GM12878 (cell line): Measurements from ENCODE around the gene LRRC39. TPM values are rescaled to one million over a fixed set of nuclear protein-coding genes. Genes with fewer than 3 reads are reported as not detected.
"Not testable (repeated sequence)": the region's sequence is repeated elsewhere in the genome, so short reads cannot be mapped to it uniquely, and the experiment has no call there.

Experiments
- ATAC-seq: fragments of 200-7000 bp; cut with Tn5 transposase; 3 replicates; pipeline ENCODE4 v1.9.1; 2020; ENCODE audit warnings: mild to moderate bottlenecking, moderate library complexity
- BruUV-seq: library from RNA; stranded (reverse); fragments of 400-500 nt; replicated peaks from 2 replicates; lab custom pipeline; 2021; lab: Mats Ljungman, UMichigan
- CTCF ChIA-PET: fragments of 300-600 bp; sonication (Branson Sonifier 250); formaldehyde crosslinking; extraction: SDS; loops from one replicate; lab custom pipeline; 2021; ENCODE audit warnings: inconsistent platforms; lab: Yijun Ruan, JAX
- POLR2A ChIA-PET: fragments of 350-600 bp; formaldehyde crosslinking; extraction: SDS; loops from one replicate; lab custom pipeline; 2021; ENCODE audit warnings: inconsistent platforms; lab: Charles Lee
- RAD21 ChIA-PET: fragments of 300-600 bp; sonication (Branson Sonifier 250); formaldehyde crosslinking; loops from one replicate; lab custom pipeline; 2023; ENCODE audit warnings: antibody characterized with exemption; ENCODE audit not compliant: unreplicated experiment; lab: Charles Lee
- SMC1A ChIA-PET: fragments of 300-600 bp; sonication (Branson Sonifier 250); formaldehyde crosslinking; loops from one replicate; lab custom pipeline; 2023; ENCODE audit not compliant: unreplicated experiment, uncharacterized antibody; lab: Charles Lee
- DNase-seq: peaks from one replicate; pipeline ENCODE4 v3.0.0-alpha.2; 2011; ENCODE audit warnings: low read depth, low spot score
- FAIRE-seq: peaks from 3 replicates; lab custom pipeline; 2011; peaks lifted over from hg19 to GRCh38; lab: Jason Lieb, UNC
- H2AFZ ChIP-seq: 2 replicates; pipeline ENCODE4 v1.6.0; 2011; ENCODE audit warnings: low read depth, low read length, control low read depth; ENCODE audit not compliant: control insufficient read depth
- H3K27ac ChIP-seq: 2 replicates; pipeline ENCODE4 v1.5.1; 2011; ENCODE audit warnings: control low read depth; ENCODE audit not compliant: control insufficient read depth, insufficient read depth
- H3K27me3 ChIP-seq, 2 experiments: replicated peaks in 1 of 2; 2 replicates each; pipeline versions ENCODE4 v1.6.0 to v1.6.1; 2011; ENCODE audit warnings: low read length in 1 of 2; ENCODE audit not compliant: control insufficient read depth in 2 of 2, insufficient read depth in 2 of 2
- H3K36me3 ChIP-seq, 2 experiments: 2 replicates each; pipeline ENCODE4 v1.5.1; 2011; ENCODE audit warnings: low read length in 1 of 2; ENCODE audit not compliant: control insufficient read depth in 2 of 2, insufficient read depth in 2 of 2
- H3K4me1 ChIP-seq: 2 replicates; pipeline ENCODE4 v1.6.1; 2011; ENCODE audit warnings: mild to moderate bottlenecking, low read length, moderate library complexity, mixed read lengths; ENCODE audit not compliant: control insufficient read depth, insufficient read depth
- H3K4me2 ChIP-seq: 2 replicates; pipeline ENCODE4 v1.6.0; 2011; ENCODE audit warnings: control low read depth; ENCODE audit not compliant: control insufficient read depth, insufficient read depth
- H3K4me3 ChIP-seq: fragments of 200-600 bp; sonication (generic); 2 replicates; pipeline ENCODE4 v1.5.1; 2016
- H3K79me2 ChIP-seq: 2 replicates; pipeline ENCODE4 v1.6.0; 2011; ENCODE audit warnings: low read length; ENCODE audit not compliant: control insufficient read depth, insufficient read depth
- H3K9ac ChIP-seq: 2 replicates; pipeline ENCODE4 v1.8.0; 2011; ENCODE audit warnings: low read length, control low read depth, mixed read lengths; ENCODE audit not compliant: control insufficient read depth, insufficient read depth
- H3K9me3 ChIP-seq: replicated peaks from 3 replicates; pipeline ENCODE4 v1.5.1; 2011; ENCODE audit warnings: mild to moderate bottlenecking, low read length; ENCODE audit not compliant: control insufficient read depth, insufficient read depth
- H4K20me1 ChIP-seq: 2 replicates; pipeline ENCODE4 v1.6.0; 2011; ENCODE audit not compliant: control insufficient read depth, insufficient read depth
- CBX3 ChIP-seq: fragments of 200-600 bp; sonication (generic); IDR thresholded peaks from 2 replicates; pipeline ENCODE4 v1.6.1; 2016; ENCODE audit warnings: low read depth, borderline replicate concordance
- CHD2 ChIP-seq: IDR thresholded peaks from 2 replicates; pipeline ENCODE4 v1.6.1; 2011; ENCODE audit warnings: low read depth, low read length, improper control_type of control experiment, borderline replicate concordance
- CREM ChIP-seq: IDR thresholded peaks from 2 replicates; pipeline ENCODE4 v1.6.1; 2014; ENCODE audit warnings: antibody characterized with exemption, low read depth
- HCFC1 ChIP-seq: fragments of 150-350 bp; IDR thresholded peaks from 2 replicates; pipeline ENCODE4 v1.6.1; 2014; ENCODE audit warnings: low read length
- IRF3 ChIP-seq: fragments of 450-650 bp; IDR thresholded peaks from 2 replicates; pipeline ENCODE4 v1.6.1; 2014; ENCODE audit warnings: mild to moderate bottlenecking
- IRF5 ChIP-seq: fragments of 450-650 bp; IDR thresholded peaks from 2 replicates; pipeline ENCODE4 v1.6.1; 2017; ENCODE audit warnings: borderline replicate concordance
- PKNOX1 ChIP-seq: fragments of 450-650 bp; IDR thresholded peaks from 2 replicates; pipeline ENCODE4 v1.6.1; 2016; ENCODE audit warnings: mild to moderate bottlenecking
- RAD21 ChIP-seq: IDR thresholded peaks from 2 replicates; pipeline ENCODE4 v1.6.1; 2011; ENCODE audit warnings: mild to moderate bottlenecking, low read depth, low read length, moderate library complexity; ENCODE audit not compliant: insufficient read depth
- STAT1 ChIP-seq: fragments of 450-650 bp; conservative IDR thresholded peaks from 2 replicates; pipeline ENCODE4 v1.6.1; 2014; ENCODE audit warnings: antibody characterized with exemption, mild to moderate bottlenecking
- SUZ12 ChIP-seq: fragments of 200-600 bp; sonication (generic); IDR thresholded peaks from one replicate; pipeline ENCODE4 v1.6.1; 2018; ENCODE audit warnings: antibody characterized with exemption, mild to moderate bottlenecking; ENCODE audit not compliant: unreplicated experiment
- ZBED1 ChIP-seq: IDR thresholded peaks from 2 replicates; pipeline ENCODE4 v1.6.1; 2016; ENCODE audit warnings: borderline replicate concordance
- ZNF24 ChIP-seq: fragments of 450-650 bp; IDR thresholded peaks from 2 replicates; pipeline ENCODE4 v1.6.1; 2017; ENCODE audit warnings: antibody characterized with exemption, mild to moderate bottlenecking
- ZSCAN29 ChIP-seq: fragments of 450-650 bp; IDR thresholded peaks from 2 replicates; pipeline ENCODE4 v1.6.1; 2017; ENCODE audit warnings: mild to moderate bottlenecking, moderate library complexity
- WGBS: methylation state at CpG from one replicate; pipeline ENCODE4 v1.1.6; 2016; ENCODE audit warnings: low lambda C conversion rate; ENCODE audit not compliant: insufficient replicate concordance, insufficient coverage; ENCODE audit errors: missing lambda C conversion rate; 5-methylcytosine and 5-hydroxymethylcytosine counted together
- in situ Hi-C: fragments of 300-500 bp; cut with MboI; formaldehyde crosslinking; loops from 9 replicates; pipeline ENCODE4 v1.14.3; 2018; ENCODE audit warnings: mixed read lengths
- intact Hi-C: fragments of 100-400 bp; cut with micrococcal nuclease; formaldehyde crosslinking; loops from one replicate; pipeline ENCODE4 v1.14.2; 2022; ENCODE audit not compliant: unreplicated experiment
- polyA plus RNA-seq, 11 experiments: library from polyadenylated mRNA; depleted of rRNA in 4 of 11; unstranded in 6 of 11; stranded (reverse) in 5 of 11; fragments of >200 nt; fragmentation: Nextera tagmentation in 4 of 11; fragmentation: Illumina TruSeq in 1 of 11; extraction: Ambion mirVana in 4 of 11; extraction: Trizol in 1 of 11; gene quantifications; 1 replicate in 1 of 11; 2 replicates in 10 of 11; pipeline versions ENCODE4 v1.2.1 to v1.2.3, GENCODE V29; 2011 to 2016; ENCODE audit warnings: inconsistent platforms in 2 of 11, missing spikeins in 2 of 11, low read depth in 1 of 11
- total RNA-seq, 4 experiments: library from RNA; depleted of rRNA in 3 of 4; stranded (reverse); fragments of >200 nt in 3 of 4; fragmentation: Illumina TruSeq in 1 of 4; extraction: Trizol in 1 of 4; gene quantifications; 2 replicates each; pipeline versions ENCODE4 v1.2.1 to v1.2.3, GENCODE V29; 2013 to 2021

The LRRC39 gene
- total and polyA plus RNA-seq, 10 of the 15 experiments (the other 5 are each of a cell fraction or from before 2014, with no cell fraction given): 0.23 to 1.1 (median 0.56) TPM

- POLR2A ChIA-PET, H3K9me3 ChIP-seq, FAIRE-seq: not testable (repeated sequence)
These were observed 22.0 kb upstream of the LRRC39 start for GRCh38 chr1:100200060-100200459.

GRCh38 chr1:100198596-100198995 lies 20.5 kb upstream of the LRRC39 start:
- ChIA-PET CTCF (no interaction called here), RAD21 (no interaction called here), SMC1A (no interaction called here), POLR2A (no interaction called here)
- no peak for FAIRE-seq
- Histone ChIP-seq H3K4me2 (no peak overlapping the region), H3K4me3 (no peak overlapping the region), H3K4me1 (no peaks in the 10 kb centered on the region), H2AFZ (no peak overlapping the region), H3K36me3 (peaks cover 0 to 12% of the 10 kb centered on the region in 2 experiments), H4K20me1 (no peaks in the 10 kb centered on the region), H3K9me3 (no peaks in the 10 kb centered on the region), H3K9ac (no peak overlapping the region), H3K27me3 (no peaks in the 10 kb centered on the region), H3K79me2 (no peaks in the 10 kb centered on the region), H3K27ac (no peak overlapping the region)
- intact Hi-C loops (no loop called here), in situ Hi-C loops (no loop called here)
- BruUV-seq: no TSS peak
- ATAC-seq: no peak
- DNase-seq: no peak
- 92% methylated on average over 1 of the region's 1 CpG for WGBS
- TF ChIP-seq CHD2 (no peak), HCFC1 (no peak), ZBED1 (no peak), RAD21 (no peak), ZSCAN29 (no peak), SUZ12 (no peak), CREM (no peak), ZNF24 (no peak), PKNOX1 (no peak), STAT1 (no peak), IRF5 (no peak), IRF3 (no peak), CBX3 (no peak)

More at GRCh38 chr1:100200060-100200459, 22.0 kb upstream of the LRRC39 start:
- H3K36me3 ChIP-seq: peaks cover 0 to 10% of the 10 kb centered on the region in 2 experiments
- in situ Hi-C loops, RAD21 ChIA-PET, ATAC-seq, H3K9ac ChIP-seq, H3K4me1 ChIP-seq, H3K27me3 ChIP-seq, H3K4me2 ChIP-seq, H3K4me3 ChIP-seq, intact Hi-C loops, H4K20me1 ChIP-seq, BruUV-seq, H3K79me2 ChIP-seq, H3K27ac ChIP-seq, H2AFZ ChIP-seq, DNase-seq: not testable (repeated sequence)
- CTCF ChIA-PET: interaction anchor here (0.7 kb wide), 1 partner anchor 589 kb away, joined by 3 read pairs; no protein-coding TSS in a partner anchor
- SMC1A ChIA-PET: interaction anchor here (0.6 kb wide), 1 partner anchor 48 kb away, joined by 3 read pairs; no protein-coding TSS in a partner anchor
- WGBS: 97% methylated on average over 6 of the region's 6 CpGs
